ENCODE measurements around the gene KIAA1671. TPM values are rescaled to one million over a fixed set of nuclear protein-coding genes. Genes with fewer than 3 reads are reported as not detected.

Gene KIAA1671
- total RNA-seq, 3 donors from 2014 or later: 71.3 to 131 (median 88.9) TPM

- Histone ChIP-seq H3K4me3 (no peak overlapping the region), H3K36me3 (ENCODE audit: low read depth) (no peaks in the 10 kb centered on the region), H3K4me1 (ENCODE audit: low read depth) (peaks cover 10% of the 10 kb centered on the region), H3K9me3 (no peaks in the 10 kb centered on the region)
- intact Hi-C loops (cut with DNase I, micrococcal nuclease): no loop called here
- peak; percentile 93 for ATAC-seq
- no peak for TF ChIP-seq CTCF (IDR thresholded peaks at IDR 0.05)
- peak; percentile 57 to 67 (median 65) for DNase-seq
Measured at GRCh38 chr22:25153961-25154666, 201.6 kb downstream of the KIAA1671 start.

- Histone ChIP-seq H3K36me3 (ENCODE audit: low read depth) (no peaks in the 10 kb centered on the region), H3K4me3 (no peak overlapping the region), H3K4me1 (ENCODE audit: low read depth) (peaks cover 9% of the 10 kb centered on the region), H3K9me3 (no peaks in the 10 kb centered on the region)
- DNase-seq (no peak), ATAC-seq (no peak)
- TF ChIP-seq CTCF (IDR thresholded peaks at IDR 0.05): no peak
- intact Hi-C loops (cut with DNase I, micrococcal nuclease): no loop called here
Measured at GRCh38 chr22:25154667-25154999, 202.1 kb downstream of the KIAA1671 start.

- Histone ChIP-seq H3K36me3 (ENCODE audit: low read depth) (no peaks in the 10 kb centered on the region), H3K4me1 (ENCODE audit: low read depth) (peaks cover 9% of the 10 kb centered on the region), H3K9me3 (no peaks in the 10 kb centered on the region), H3K4me3 (no peak overlapping the region)
- ATAC-seq (no peak), DNase-seq (no peak)
- no peak for TF ChIP-seq CTCF (IDR thresholded peaks at IDR 0.05)
- intact Hi-C loops (cut with DNase I, micrococcal nuclease): no loop called here
Measured at GRCh38 chr22:25156736-25157135, 204.2 kb downstream of the KIAA1671 start.

- Histone ChIP-seq H3K36me3 (ENCODE audit: low read depth) (no peaks in the 10 kb centered on the region), H3K4me3 (no peak overlapping the region), H3K9me3 (no peaks in the 10 kb centered on the region), H3K4me1 (ENCODE audit: low read depth) (peaks cover 6% of the 10 kb centered on the region)
- ATAC-seq: no peak
- DNase-seq: no peak
- TF ChIP-seq CTCF (IDR thresholded peaks at IDR 0.05): no peak
- intact Hi-C loops (cut with DNase I, micrococcal nuclease): no loop called here
Measured at GRCh38 chr22:25159028-25159427, 206.5 kb downstream of the KIAA1671 start.

- DNase-seq (no peak), ATAC-seq (peak; percentile 37)
- no peak for TF ChIP-seq CTCF (IDR thresholded peaks at IDR 0.05)
- intact Hi-C loops (cut with DNase I, micrococcal nuclease): no loop called here
- Histone ChIP-seq H3K4me3 (no peak overlapping the region), H3K9me3 (no peaks in the 10 kb centered on the region), H3K4me1 (ENCODE audit: low read depth) (no peaks in the 10 kb centered on the region), H3K36me3 (ENCODE audit: low read depth) (no peaks in the 10 kb centered on the region)
Measured at GRCh38 chr22:25160120-25160996, 207.8 kb downstream of the KIAA1671 start.
